Measurements from ENCODE around the gene MPC2.
A peak's percentile ranks its signal among the peaks of the same experiment; 100 is the strongest.
"Not testable (repeated sequence)": the region's sequence is repeated elsewhere in the genome, so short reads cannot be mapped to it uniquely, and the experiment has no call there.

MPC2 gene

DNA sequence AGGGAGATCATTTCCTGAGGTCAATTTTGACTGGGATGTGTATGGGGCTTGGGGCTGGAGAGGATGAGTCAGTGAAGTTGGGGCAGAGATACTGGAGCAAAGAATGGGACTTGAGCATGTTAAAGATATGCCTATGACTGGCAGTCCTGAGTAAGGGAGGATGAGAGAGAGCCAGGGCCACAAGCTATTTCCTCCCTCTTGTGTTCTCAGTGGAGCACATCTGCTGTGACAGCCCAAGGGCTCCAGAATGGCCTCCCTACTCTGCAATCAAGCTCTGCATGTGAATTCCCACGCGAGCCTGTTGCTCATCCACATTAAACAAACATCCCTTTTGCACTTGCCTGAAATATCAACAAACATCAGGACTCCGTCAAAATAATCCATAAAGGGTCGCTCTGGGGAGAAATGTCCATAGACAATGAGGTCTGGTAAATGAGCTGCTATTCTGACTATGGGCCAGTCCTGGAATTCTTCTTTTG, 32.2 kb downstream of the MPC2 start:
- DNase-seq: peak in 1 of 2 experiments; percentile 5

DNA sequence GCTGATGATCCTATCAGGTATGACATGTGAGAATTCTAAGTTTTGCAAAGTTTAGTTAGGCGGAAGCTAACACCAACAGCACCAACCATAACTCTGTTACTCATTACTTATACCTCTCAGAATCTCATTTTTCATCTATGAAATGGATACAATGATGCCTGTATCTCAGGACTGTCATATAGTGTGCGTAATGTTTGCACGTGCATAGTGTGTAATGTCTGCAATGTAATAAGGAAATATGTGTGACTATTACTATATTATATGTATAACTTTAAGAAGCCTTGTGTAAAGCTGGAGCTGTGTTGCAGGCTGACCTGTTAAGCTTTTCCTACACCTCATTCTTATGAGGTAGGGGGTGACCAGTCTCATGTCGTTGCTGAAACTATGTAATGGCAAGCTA, 36.0 kb downstream of the MPC2 start:
- no peak for DNase-seq

DNA sequence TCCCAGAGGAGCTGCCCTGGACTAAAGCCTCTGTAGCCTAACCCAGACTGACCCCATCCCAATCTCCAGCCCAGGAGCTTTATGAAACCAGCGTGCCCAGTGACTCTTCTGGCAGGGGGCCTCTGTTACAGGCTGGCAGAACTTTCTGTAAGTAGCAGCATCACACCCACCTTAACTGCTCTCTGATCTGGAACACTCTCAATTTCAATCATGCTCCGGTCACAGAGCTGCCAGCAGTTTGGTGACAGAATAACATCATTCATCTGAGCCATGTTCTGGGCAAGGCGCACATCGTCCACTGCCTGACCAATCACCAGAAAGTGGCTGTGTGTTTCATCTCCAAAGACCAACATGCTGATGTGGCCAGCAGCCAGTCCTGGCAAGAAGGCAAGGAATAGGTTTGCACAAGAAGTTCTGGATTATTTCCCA, 37.6 kb downstream of the MPC2 start:
- DNase-seq: no peak

- DNase-seq: no peak
These were observed 38.2 kb downstream of the MPC2 start for GRCh38 chr1:167898578-167899222.

DNA sequence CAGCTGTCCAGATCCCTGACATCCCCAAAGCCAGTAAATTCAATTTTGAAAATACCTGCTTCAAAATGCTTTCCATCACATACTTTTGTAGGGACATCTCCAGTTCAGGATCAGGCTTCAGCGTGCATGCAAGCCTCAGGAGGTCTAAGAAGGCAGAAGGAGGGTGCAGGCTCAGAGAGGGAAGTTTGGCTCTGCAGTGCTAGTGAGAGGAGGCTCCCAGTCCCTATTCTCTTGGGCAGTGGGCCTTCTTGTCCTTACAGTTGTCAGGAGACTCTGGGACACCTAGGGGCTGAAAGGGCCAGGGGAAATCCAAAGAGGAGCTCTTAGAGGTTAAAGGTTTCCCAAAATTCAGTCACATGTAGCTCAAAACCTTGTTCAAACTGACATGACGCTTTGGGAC, 43.1 kb downstream of the MPC2 start:
- no peak for DNase-seq

- no peak for DNase-seq
These were observed 46.5 kb downstream of the MPC2 start for GRCh38 chr1:167890400-167890799.

DNA sequence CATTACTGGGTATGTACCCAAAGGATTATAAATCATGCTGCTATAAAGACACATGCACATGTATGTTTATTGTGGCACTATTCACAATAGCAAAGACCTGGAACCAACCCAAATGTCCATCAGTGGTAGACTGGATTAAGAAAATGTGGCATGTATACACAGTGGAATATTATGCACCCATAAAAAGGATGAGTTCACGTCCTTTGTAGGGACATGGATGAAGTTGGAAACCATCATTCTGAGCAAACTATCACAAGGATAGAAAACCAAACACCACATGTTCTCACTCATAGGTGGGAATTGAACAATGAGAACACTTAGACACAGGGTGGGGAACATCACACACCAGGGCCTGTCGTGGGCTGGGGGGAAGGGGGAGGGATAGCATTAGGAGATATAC, 49.7 kb downstream of the MPC2 start:
- DNase-seq: not testable (repeated sequence)

GRCh38 chr1:167882376-167882775, 54.5 kb downstream of the MPC2 start:
- no peak for DNase-seq

DNA sequence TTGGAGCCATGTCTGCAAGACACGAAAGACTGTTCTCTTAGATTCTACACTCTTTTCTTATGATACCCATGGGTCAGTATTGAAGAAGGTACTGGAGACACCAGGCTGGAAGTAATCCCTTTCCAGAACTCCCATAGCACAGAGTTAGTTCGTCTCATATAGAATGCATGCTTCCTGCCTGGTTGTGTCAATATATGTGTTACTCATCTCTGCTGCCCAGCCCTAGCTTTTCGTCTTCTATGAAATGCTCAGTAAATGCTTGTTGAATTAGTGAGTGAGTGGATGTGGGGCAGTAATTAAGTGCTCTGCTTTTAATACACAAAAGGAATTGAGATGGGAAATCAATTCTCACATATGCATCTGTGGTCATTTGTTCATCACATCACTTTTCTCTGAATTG, 55.1 kb downstream of the MPC2 start:
- DNase-seq: no peak

DNA sequence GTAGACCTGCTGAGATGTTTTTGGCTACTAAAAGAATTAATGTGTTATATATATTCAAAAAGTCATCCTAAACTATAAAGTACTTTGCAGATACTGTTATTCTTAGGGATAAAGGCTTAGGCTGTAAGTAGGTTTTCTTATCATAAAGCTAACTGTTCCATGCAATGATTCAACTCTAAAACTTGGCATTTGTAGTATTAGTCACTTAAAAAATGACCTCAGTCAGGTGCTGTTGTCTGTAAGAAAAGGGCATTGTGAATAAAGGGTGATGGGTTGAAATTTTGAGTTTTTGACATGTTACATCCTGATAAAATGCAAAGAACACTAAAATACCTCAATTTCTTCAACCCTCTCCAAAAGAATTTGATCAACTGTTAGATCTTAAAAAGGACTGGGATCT, 55.8 kb downstream of the MPC2 start:
- DNase-seq: no peak

DNA sequence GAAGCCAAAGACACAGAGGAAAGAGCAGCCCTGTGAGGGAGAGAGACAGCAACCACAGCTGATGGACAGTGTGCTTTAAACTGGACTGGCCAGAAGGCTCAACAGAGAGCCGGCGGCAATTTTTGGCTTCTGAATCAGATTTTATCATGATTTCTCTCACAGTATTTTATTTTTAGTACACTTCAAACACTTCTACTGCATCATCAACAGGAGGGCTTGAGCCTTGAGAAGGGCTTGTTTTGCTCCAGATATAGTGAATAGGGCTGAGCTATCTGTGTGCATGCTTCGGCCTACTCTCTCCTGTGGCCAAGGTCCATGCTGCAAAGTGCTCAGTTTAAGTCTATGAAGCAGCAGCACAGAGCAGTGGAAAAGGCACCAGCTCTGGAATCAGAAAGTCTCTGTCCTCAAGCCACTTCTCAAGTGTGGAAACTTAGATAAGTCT, 56.3 kb downstream of the MPC2 start:
- no peak for DNase-seq

DNA sequence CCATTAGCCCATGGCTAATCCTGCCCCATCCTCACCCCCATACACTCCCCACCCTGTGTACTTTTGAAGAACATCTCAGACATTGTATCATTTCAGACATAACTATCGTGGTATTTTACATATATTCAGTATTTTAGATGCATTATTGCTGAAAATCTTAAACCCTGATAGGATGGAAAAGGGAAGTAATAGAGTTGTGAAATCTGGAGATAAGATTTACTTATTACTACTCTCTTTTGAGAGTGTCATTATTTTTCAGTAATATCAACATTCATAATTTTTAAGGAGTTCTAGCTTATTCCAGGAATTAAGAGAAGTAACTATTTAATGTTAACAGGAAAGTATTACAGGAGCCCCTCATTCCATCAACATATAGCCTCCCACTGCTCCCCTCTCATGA, 57.4 kb downstream of the MPC2 start:
- DNase-seq: no peak

DNA sequence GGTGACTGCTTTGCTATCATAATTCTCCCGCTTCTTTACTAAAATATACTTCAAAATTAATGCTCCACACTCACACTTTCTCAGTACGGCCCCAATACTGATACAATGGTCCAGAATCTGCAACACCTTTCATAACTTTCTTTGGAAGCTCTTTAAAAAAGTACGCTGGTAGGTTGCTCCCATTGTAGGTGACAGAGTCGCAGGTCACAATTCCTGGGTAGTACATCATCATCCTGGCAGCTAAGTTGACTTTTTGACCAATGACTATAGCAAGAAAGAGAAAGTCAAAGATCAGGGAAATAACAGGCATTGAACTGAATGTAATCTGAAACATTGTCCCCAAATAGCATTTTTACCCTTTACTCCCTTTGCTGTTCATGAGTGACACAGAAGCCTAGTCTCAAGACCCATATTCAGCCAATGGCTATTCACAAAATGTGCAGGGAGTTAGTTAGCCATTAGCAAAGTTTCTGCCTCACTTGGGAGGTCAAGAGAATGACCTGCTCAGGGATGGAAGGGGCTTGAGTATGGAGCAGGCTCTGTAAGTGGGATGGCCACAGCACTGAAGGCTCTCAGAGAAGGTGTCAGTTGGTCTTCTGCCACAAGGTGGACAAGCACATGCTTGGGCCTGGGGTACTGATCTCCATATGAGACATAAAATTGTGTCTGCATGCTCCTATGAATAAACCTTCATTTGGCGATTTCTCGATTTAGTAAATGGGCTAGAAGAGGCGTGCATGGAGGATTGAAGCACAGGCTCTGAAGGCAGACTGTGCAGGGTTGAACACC, 58.3 kb downstream of the MPC2 start:
- no peak for DNase-seq

DNA sequence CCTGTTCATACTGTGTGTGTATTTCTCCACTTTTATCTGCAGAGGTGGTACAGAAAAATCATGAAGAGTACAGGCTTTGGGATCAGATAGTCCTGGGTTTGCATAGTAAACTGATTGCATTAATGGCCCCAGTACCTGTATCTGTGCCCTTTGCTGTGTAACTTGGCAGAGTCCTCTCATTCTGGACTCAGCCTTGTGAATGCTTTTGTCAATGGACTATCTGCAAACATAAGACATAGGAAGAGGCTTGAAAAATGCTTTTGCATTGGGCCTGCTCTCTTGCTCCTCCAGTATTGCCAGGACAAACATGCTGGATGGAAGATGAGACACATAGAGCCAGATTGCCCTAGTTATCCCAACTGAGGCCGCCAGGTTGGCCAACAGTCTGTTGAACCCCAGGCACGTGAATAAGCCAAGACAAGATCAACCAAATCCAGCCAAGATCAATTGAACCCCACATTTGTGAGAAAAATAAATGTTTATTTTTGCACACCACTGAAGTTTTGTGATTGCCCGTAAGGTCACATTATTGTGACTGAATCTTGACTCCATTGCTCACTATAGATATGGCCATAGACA, 60.2 kb downstream of the MPC2 start:
- no peak for DNase-seq

GRCh38 chr1:167871331-167871730, 65.5 kb downstream of the MPC2 start:
- DNase-seq: peak in 1 of 2 experiments; percentile 22

GRCh38 chr1:167869157-167870001, 67.5 kb downstream of the MPC2 start:
- DNase-seq: not testable (repeated sequence)

- not testable (repeated sequence) for DNase-seq
These were observed 70.0 kb downstream of the MPC2 start for GRCh38 chr1:167866739-167867414.

Measured in NCI-H524 (cell line).